ENCODE data around the gene TBC1D19.

The TBC1D19 gene

GRCh38 chr4:26782168-26782829 is 198.4 kb downstream of the TBC1D19 start:
- Histone ChIP-seq H3K4me3 (no peak overlapping the region), H3K27me3 (no peaks in the 10 kb centered on the region), H3K9ac (no peak overlapping the region), H3K27ac (peak overlapping the region in 4 of 11 experiments; percentile 20 to 74 (median 52); a peak in 6 of 22 replicates), H3K9me3 (replicated peaks in 1 of 11) (peaks cover 10 to 45% (median 26%) of the 10 kb centered on the region in 11 experiments; a peak in 17 of 22 replicates), H4K20me1 (no peaks in the 10 kb centered on the region), H3K4me1 (peaks cover 17 to 58% (median 50%) of the 10 kb centered on the region in 10 experiments), H3K4me2 (peak overlapping the region in 8 of 11 experiments; percentile 24 to 66 (median 47); a peak in 15 of 22 replicates), H3K36me3 (peaks cover 0 to 4% (median 0%) of the 10 kb centered on the region in 11 experiments; a peak in 3 of 22 replicates)
- no peak for TF ChIP-seq Cebpa-rat (IDR thresholded peaks at IDR 0.05)

- H3K9ac ChIP-seq = no peak overlapping the region
- H3K27ac ChIP-seq = 0 out of 22 replicates have a peak overlapping the region, but pooled peaks of 1 of the 11 experiments have one; percentile 70
- no peak for TF ChIP-seq Cebpa-rat (IDR thresholded peaks at IDR 0.05)
- no peaks in the 10 kb centered on the region for H4K20me1 ChIP-seq
- H3K27me3 ChIP-seq = no peaks in the 10 kb centered on the region
- H3K9me3 ChIP-seq (replicated peaks in 1 of 11) = peaks cover 10 to 40% (median 20%) of the 10 kb centered on the region in 11 experiments; a peak in 15 of 22 replicates
- no peak overlapping the region for H3K4me3 ChIP-seq
- H3K36me3 ChIP-seq = no peaks in the 10 kb centered on the region; a peak in 1 of 22 replicates
- H3K4me2 ChIP-seq = peak overlapping the region in 1 of 11 experiments; percentile 49; a peak in 2 of 22 replicates
- peaks cover 22 to 63% (median 55%) of the 10 kb centered on the region in 10 experiments for H3K4me1 ChIP-seq
These were observed 198.9 kb downstream of the TBC1D19 start for GRCh38 chr4:26782830-26783202.

- H3K36me3 ChIP-seq = no peaks in the 10 kb centered on the region; a peak in 1 of 22 replicates
- no peak overlapping the region for H3K4me2 ChIP-seq
- H3K4me1 ChIP-seq = peaks cover 32 to 76% (median 68%) of the 10 kb centered on the region in 10 experiments
- TF ChIP-seq Cebpa-rat (IDR thresholded peaks at IDR 0.05) = no peak
- peaks cover 4 to 27% (median 12%) of the 10 kb centered on the region in 11 experiments; a peak in 17 of 22 replicates for H3K9me3 ChIP-seq (replicated peaks in 1 of 11)
- H3K9ac ChIP-seq = no peak overlapping the region
- no peaks in the 10 kb centered on the region for H3K27me3 ChIP-seq
- no peak overlapping the region for H3K27ac ChIP-seq
- no peaks in the 10 kb centered on the region for H4K20me1 ChIP-seq
- no peak overlapping the region for H3K4me3 ChIP-seq
These were observed 200.5 kb downstream of the TBC1D19 start for GRCh38 chr4:26784207-26784865.

DNA sequence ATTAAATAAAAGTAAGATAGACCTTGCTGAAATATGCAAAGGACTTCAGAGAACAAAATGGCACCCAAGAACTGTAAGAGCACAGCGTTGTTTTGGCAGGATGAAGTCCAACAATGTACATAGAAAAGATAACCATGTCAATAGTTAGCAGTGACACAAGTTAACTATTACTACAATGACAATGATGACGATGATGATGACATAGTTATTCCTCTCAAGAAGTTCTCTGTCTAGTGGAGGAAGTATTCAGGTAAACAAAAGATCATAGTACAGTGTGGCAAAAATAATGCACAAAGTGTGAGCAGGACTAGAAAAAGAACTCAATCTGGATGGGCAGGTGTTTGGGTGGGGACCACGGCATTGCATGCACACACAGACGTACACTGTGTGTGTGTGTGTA is 201.4 kb downstream of the TBC1D19 start:
- H3K4me2 ChIP-seq = no peak overlapping the region
- H3K9ac ChIP-seq = no peak overlapping the region
- no peak for TF ChIP-seq Cebpa-rat (IDR thresholded peaks at IDR 0.05)
- peaks cover 26 to 70% (median 60%) of the 10 kb centered on the region in 10 experiments for H3K4me1 ChIP-seq
- H3K4me3 ChIP-seq = no peak overlapping the region
- H4K20me1 ChIP-seq = no peaks in the 10 kb centered on the region
- H3K27ac ChIP-seq = peak overlapping the region in 2 of 11 experiments; percentile 35 to 45; a peak in 1 of 22 replicates
- H3K27me3 ChIP-seq = no peaks in the 10 kb centered on the region
- H3K36me3 ChIP-seq = no peaks in the 10 kb centered on the region; a peak in 2 of 22 replicates
- H3K9me3 ChIP-seq (replicated peaks in 1 of 11) = peaks cover 10 to 28% (median 17%) of the 10 kb centered on the region in 11 experiments; a peak in 20 of 22 replicates

DNA sequence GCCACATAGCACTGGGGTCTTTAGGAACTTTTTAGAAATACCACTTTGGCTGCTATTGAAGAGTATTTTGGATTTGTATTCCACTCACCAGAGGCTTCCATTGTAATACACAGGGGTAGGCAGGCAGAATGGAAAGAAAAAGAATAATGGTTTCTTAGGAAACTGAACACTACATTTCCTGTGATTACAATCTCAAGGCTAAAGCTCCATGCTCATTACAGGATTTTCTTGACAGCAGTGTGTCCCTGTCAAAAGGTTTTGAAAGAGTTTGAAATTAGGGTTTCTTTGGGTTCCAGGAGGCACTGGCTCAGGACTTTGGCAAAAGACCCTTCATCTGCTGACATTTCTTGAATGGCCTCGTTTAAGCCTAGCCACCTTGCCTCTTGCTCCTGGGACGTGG is 201.9 kb downstream of the TBC1D19 start:
- Histone ChIP-seq H3K27ac (peak overlapping the region in 4 of 11 experiments; percentile 35 to 45 (median 40); a peak in 7 of 22 replicates), H3K4me3 (no peak overlapping the region), H3K9me3 (replicated peaks in 1 of 11) (peaks cover 12 to 31% (median 17%) of the 10 kb centered on the region in 11 experiments; a peak in 20 of 22 replicates), H4K20me1 (no peaks in the 10 kb centered on the region), H3K36me3 (no peaks in the 10 kb centered on the region; a peak in 2 of 22 replicates), H3K27me3 (no peaks in the 10 kb centered on the region), H3K9ac (no peak overlapping the region), H3K4me1 (peaks cover 21 to 65% (median 55%) of the 10 kb centered on the region in 10 experiments), H3K4me2 (peak overlapping the region in 5 of 11 experiments; percentile 8 to 34 (median 23); a peak in 6 of 22 replicates)
- TF ChIP-seq Cebpa-rat (IDR thresholded peaks at IDR 0.05) = no peak

GRCh38 chr4:26786916-26787315 is 203.0 kb downstream of the TBC1D19 start:
- peak overlapping the region; percentile 68 to 94 (median 87); a peak in 21 of 22 replicates for H3K4me2 ChIP-seq
- no peaks in the 10 kb centered on the region; a peak in 2 of 22 replicates for H3K36me3 ChIP-seq
- H3K27ac ChIP-seq = peak overlapping the region in 7 of 11 experiments; percentile 45 to 83 (median 77); a peak in 14 of 22 replicates
- no peaks in the 10 kb centered on the region for H3K27me3 ChIP-seq
- H3K4me1 ChIP-seq = peaks cover 20 to 54% (median 45%) of the 10 kb centered on the region in 10 experiments
- H3K9me3 ChIP-seq (replicated peaks in 1 of 11) = peaks cover 12 to 42% (median 24%) of the 10 kb centered on the region in 11 experiments; a peak in 20 of 22 replicates
- H3K4me3 ChIP-seq = peak overlapping the region in 3 of 10 experiments; percentile 22 to 51 (median 37); a peak in 3 of 20 replicates
- H4K20me1 ChIP-seq = no peaks in the 10 kb centered on the region
- peak in 4 of 11 experiments; percentile 27 to 69 (median 49); a peak in 4 of 22 replicates for TF ChIP-seq Cebpa-rat (IDR thresholded peaks at IDR 0.05)
- H3K9ac ChIP-seq = peak overlapping the region in 6 of 11 experiments; percentile 45 to 75 (median 70); a peak in 11 of 22 replicates

- TF ChIP-seq Cebpa-rat (IDR thresholded peaks at IDR 0.05) = no peak
- H4K20me1 ChIP-seq = no peaks in the 10 kb centered on the region
- H3K9ac ChIP-seq = peak overlapping the region in 9 of 11 experiments; percentile 32 to 75 (median 57); a peak in 17 of 22 replicates
- H3K4me3 ChIP-seq = peak overlapping the region in 7 of 10 experiments; percentile 13 to 51 (median 25); a peak in 10 of 20 replicates
- peaks cover 12 to 42% (median 25%) of the 10 kb centered on the region in 11 experiments; a peak in 20 of 22 replicates for H3K9me3 ChIP-seq (replicated peaks in 1 of 11)
- no peaks in the 10 kb centered on the region for H3K27me3 ChIP-seq
- H3K4me1 ChIP-seq = peaks cover 26 to 48% (median 41%) of the 10 kb centered on the region in 10 experiments
- peak overlapping the region; percentile 68 to 94 (median 87) for H3K4me2 ChIP-seq
- peak overlapping the region in 9 of 11 experiments; percentile 10 to 83 (median 75); a peak in 18 of 22 replicates for H3K27ac ChIP-seq
- no peaks in the 10 kb centered on the region; a peak in 2 of 22 replicates for H3K36me3 ChIP-seq
These were observed 203.8 kb downstream of the TBC1D19 start for GRCh38 chr4:26787461-26788340.

DNA sequence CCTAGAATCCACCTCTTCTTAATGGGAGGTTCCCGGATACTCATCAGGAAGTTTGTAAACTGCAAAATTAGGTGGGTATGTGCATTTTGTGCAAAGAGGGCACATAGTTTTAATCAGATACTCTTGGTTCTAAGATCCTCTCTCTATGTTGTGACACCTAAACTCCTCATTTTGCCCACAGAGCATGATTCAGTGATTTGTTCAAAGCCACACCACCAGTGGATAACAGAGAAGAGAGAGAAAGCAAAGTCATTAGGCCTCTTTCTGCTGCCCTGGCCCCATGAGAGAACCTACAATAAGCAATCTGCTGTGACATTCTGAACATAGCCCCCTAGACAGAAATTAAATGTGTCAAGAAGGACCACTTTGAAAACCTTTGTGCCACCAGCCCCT is 204.5 kb downstream of the TBC1D19 start:
- Histone ChIP-seq H4K20me1 (no peaks in the 10 kb centered on the region), H3K9me3 (replicated peaks in 1 of 11) (peaks cover 15 to 42% (median 26%) of the 10 kb centered on the region in 11 experiments; a peak in 21 of 22 replicates), H3K9ac (peak overlapping the region in 9 of 11 experiments; percentile 17 to 75 (median 57); a peak in 13 of 22 replicates), H3K4me2 (peak overlapping the region; percentile 68 to 94 (median 87)), H3K4me1 (peaks cover 28 to 48% (median 41%) of the 10 kb centered on the region in 10 experiments), H3K27me3 (no peaks in the 10 kb centered on the region), H3K4me3 (peak overlapping the region in 6 of 10 experiments; percentile 13 to 51 (median 29); a peak in 10 of 20 replicates), H3K27ac (peak overlapping the region in 9 of 11 experiments; percentile 10 to 83 (median 75); a peak in 17 of 22 replicates), H3K36me3 (no peaks in the 10 kb centered on the region; a peak in 2 of 22 replicates)
- TF ChIP-seq Cebpa-rat (IDR thresholded peaks at IDR 0.05) = no peak
